ENCODE measurements around the gene FUS.
"Not testable (repeated sequence)": the region's sequence is repeated elsewhere in the genome, so short reads cannot be mapped to it uniquely, and the experiment has no call there.

Gene FUS

DNA sequence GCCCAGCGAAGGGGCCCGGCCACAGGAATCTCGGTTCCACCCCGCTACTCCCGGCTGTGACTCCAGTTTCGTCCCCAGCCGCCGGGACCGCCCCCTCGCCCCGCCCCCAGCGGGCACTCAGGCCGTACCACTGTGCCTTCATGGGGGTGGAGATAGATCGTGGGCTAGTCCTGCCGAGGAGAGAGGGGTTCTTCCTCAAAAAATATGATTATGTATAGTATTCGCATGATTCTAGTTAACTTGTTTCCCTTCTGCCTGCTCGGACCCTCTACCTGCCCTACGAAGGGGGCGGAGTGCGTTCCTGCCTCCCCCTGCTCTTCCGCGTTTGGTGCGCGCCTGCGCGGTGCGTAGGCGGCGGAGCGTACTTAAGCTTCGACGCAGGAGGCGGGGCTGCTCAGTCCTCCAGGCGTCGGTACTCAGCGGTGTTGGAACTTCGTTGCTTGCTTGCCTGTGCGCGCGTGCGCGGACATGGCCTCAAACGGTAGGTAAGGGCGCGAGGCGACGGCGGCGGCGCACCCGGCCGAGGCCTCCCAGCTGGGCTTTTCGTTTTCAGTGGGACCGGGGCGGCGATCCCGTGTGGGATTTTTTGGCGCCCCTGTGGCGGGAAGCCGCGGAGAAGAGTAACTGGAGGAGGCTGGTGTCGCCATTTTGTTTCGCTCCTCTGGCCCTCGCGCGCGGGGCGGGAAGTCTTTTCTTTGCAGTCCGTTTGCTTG, at the start of gene FUS:
Gene FUS, plus strand, starts transcription at position 393 of the 713 bp plus-strand sequence. Its CDS starts 76 bp downstream, at position 469.
- DNase-seq: peak; percentile 87

DNA sequence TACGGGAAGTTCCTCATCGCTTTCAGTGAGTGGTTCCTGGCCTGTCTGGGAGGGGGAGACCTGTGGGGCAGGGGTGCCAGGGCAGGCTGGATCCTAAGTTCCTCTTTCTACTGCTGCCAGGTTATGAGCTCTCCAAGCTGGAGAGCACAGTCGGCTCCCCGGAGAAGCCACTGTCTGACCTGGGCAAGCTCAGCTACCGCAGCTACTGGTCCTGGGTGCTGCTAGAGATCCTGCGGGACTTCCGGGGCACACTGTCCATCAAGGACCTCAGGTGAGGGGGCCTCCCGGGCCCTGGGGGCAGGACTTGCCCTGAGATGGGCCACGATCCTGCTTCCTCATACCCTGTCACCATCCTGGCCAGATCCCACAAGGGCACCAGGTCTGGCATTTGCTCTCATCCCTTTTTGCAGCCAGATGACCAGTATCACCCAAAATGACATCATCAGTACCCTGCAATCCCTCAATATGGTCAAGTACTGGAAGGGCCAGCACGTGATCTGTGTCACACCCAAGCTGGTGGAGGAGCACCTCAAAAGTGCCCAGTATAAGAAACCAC, 49.5 kb upstream of the FUS start:
- DNase-seq: no peak

DNA sequence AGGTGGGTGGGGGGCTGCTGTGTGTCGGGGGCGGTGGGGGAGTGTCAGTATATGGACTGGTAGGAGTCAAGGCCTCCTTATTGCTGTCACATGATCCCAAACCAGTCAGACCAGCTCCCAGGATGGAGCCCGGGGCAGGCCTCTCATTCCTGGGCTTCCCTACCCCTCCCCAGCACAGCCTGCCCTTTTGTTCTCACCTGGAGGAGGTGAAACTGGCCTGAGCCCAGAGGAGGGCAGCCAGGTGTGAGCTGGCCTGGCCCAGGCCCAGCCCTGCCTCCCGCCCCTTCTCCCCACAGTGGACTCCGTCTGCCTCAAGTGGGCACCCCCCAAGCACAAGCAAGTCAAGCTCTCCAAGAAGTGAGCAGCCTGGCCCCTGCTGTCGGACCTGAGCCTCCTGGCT, 49.0 kb upstream of the FUS start:
- no peak for DNase-seq

DNA sequence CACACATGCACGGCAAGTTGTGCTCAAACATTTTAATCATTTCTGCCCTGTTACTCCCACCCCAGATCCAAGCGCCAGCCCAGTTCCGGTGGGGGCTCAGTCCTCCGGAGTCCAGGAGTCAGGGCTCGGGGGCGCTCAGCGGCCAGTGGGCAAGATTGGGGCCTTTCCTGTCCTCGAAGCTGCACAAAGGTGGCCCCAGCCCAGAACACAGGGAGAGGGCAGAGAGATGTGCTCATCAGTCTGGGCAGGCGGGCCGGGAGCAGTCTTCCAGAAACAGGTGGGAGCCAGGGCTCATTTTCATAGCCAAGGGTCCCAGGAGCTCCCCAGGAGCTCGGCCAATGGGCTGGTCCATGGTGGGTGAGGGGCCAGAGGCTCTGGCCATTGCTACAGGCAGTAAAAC, 48.5 kb upstream of the FUS start:
- no peak for DNase-seq

DNA sequence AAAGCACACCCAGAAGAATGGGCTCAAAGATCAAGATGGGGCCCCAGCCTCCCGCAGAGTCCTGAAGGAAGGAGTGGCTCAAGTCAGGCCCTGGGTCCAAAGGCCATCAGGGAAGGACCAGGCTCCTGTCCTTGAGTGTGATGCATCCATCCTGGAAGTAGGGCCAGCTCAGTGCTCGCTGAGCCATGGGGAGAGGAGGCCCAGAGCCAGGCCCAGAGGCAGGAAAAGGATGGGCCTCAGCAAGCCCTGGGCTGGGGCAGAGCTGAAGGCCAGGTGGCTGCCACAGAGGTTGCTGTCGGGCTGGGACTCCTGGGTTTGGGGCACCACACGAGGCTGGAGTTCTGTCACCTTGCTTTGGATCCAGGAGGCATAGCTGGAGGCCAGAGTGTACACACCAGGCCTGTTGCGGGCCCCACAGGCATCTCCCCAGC, 48.1 kb upstream of the FUS start:
- DNase-seq: no peak

DNA sequence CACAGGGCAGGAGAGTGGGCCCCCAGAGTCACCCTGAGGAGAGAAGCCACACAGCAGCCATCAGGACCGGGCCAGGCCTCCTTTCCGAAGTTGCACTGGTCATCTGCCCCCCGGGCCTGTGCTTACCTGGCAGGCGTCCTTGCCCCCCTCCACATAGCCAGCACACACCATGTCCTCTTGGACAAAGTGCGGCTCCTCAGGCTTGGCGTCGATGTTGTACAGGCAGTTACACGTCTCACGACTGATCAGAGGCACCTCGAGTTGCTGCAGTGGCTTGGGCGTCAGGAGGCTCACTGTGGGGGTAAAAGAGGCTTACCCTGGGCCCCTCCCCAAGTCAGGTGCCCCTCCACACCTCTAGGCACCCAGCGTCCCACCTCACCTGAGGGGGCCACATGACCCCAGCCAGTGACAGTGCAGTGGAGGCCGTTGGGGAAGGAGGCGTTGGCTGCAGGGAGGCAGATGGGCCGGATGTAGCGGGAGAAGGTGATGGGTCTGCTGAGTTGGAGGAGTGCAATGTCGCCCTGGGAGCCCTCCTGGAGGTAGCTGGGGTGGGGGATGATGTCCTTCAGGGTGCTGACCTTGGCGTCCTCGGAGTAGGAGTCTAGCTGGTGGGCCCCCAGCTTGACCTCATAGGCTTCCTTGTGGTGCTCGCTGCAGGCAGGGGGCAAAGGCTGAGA, 47.5 kb upstream of the FUS start:
- no peak for DNase-seq

DNA sequence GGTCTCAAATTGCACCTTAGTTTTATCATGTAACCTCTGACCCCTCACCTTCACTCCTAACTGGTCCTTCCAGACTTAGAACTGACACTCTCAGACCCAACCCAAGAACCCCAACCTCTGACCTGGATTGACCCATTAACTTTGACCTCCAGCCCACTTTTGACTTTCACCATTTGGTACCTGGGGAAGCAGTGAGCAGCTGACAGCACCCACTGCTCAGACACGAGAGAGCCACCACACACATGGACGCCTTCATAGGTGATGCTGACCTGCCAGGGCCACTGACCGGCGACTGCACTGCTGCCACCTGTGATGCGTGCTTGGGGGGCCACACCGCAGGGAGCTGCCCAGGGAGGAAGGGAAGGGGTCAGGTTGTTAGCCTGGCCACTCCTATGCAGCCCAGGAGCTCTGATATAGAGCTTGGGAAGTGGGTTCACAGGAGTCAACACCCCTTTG, 46.9 kb upstream of the FUS start:
- no peak for DNase-seq

DNA sequence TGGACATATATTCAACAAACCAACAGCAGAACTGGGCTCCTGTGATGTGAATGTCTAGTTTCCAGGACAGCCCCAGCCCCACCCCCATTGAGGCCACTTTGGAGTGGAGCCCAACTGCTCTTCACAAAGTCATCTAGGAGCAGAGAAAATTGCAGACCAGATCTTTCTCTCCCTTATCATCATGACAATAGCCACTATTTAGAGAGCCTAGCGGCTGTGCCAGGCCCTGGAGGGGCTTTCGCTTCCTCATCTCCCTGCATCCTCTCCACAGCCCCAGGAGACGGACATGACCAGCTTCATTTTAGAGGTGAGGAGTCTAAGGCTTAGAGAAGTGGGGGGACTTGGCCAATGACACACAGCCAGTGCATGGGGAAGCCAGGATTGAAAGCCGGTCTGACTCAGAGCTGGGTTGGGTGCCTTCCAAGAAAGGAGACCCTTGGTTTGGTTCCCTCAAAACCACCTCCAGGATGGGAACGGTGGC, 45.8 kb upstream of the FUS start:
- no peak for DNase-seq

DNA sequence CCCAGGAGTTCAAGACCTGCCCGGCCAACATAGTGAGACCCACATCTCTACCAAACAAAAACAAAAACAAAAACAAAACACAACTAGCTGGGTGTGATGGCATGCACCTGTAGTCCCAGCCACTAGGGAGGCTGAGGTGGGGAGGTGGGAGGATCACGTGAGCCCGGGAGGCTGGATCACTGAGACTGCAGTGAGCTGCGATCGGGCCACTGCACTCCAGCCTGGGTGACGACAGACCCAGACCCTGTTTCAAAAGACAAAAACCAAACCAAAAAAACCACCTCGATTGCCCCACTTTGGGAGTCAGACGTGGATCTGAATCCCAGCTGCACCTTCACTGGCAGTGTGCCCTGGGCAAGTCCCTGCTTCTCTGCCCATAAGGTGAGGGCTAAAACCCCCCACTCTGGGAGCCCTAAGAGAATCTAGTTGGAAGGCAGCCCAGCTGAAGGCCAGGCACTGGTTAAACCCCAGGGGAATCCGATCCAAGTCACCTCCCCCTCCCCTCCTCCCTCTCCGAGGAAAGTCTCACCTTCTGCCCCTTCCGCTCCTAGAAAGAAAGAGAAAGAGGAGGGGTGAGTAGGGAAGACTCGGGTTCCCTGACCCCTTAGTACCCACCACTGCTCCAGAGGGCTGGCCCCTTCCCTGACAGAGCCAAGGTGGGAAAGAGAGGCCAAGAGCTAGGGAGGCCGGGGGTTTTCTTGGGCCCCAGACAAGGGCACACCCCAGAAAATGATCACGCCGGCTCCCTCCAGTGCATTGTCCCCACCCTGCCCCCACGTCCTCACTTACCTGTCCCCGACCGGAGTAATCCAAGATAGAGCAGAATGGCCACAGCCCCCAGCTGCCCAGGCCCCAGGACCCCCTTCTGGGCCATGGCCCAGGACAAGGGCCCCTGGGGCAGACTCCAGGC, 45.1 kb upstream of the FUS start:
- DNase-seq: no peak

DNA sequence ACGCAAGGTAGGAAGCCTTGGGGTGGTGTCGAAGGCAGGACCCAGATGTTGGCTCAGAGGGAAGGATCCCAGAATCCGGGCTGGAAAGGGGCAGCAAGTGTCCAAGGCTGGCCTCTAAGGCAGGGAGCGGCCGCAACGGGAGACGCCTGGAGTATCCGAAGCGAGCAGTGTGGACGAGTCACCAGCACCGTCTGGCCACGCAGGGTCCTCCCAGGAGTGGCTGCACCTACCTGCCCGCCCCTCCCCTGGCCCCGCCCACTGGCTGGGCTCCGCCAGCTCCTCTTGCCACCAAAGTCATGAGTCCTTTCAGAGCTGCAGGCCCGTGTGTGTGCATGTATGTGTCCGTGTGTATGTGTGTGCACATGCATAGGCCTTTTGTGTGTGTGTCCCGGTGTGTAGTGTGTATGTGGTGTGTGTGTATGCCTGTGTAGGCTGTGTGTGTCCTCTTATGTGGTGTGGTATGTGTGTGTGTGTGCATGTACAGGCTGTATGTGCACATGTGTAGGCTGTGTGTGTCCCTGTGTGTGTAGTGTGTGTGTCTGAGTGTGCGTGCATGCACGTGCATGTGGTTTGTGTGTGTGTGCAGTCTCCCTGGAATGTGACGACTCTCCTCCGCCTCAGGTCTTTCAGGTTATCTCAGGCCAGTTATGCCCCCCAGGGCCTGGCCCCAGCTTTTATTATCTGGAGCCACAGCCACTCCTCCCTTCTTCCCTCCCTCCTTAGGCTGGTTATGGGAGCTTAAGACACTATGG, 44.2 kb upstream of the FUS start, which contains the start of gene PRSS8:
Gene PRSS8, minus strand, starts transcription at position 193 of the 752 bp plus-strand sequence. CDS start 229 bp downstream, outside the sequence.
- DNase-seq: no peak

DNA sequence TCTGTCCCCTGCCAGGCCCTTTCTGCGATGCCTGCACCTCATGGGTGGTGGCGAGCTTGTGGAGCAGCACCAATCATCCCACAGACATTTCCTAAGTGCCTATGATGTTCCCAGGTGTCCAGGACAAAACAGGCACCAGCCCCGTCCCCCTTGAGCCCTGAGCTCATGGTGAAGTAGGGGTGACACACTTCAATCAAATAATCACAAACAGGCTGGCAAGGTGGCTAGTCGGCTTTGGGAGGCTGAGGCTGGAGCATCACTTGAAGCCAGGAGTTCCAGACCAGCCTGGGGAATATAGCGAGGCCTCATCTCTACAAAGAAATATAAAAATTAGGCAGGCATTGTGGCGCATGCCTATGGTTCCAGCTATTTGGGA, 43.7 kb upstream of the FUS start:
- no peak for DNase-seq

DNA sequence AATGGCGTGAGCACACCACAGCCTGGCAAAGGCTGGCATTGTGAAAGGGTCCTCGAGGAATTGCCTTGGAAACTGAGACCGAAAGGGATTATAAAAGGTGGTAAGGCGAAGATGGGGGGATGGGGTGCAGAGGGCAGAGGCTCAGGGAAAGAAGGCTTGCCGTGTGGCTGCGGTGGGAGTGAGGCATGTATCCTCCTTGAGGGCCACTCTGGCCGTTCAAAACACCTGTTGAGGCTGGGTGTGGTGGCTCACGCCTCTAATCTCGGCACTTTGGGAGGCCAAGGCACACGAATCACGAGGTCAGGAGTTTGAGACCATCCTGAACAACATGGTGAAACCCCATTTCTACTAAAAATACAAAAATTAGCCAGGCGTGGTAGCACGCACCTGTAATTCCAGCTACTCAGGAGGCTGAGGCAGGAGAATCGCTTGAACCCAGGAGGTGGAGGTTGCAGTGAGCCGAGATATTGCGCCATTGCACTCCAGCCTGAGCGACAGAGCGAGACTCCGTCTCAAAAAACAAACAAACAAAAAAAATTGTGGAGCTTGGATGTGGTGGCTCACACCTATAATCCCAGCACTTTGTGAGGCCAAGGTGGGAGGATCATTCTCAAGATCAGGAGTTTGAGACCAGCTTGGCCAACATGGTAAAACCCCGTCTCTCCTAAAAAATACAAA, 43.0 kb upstream of the FUS start:
- not testable (repeated sequence) for DNase-seq

DNA sequence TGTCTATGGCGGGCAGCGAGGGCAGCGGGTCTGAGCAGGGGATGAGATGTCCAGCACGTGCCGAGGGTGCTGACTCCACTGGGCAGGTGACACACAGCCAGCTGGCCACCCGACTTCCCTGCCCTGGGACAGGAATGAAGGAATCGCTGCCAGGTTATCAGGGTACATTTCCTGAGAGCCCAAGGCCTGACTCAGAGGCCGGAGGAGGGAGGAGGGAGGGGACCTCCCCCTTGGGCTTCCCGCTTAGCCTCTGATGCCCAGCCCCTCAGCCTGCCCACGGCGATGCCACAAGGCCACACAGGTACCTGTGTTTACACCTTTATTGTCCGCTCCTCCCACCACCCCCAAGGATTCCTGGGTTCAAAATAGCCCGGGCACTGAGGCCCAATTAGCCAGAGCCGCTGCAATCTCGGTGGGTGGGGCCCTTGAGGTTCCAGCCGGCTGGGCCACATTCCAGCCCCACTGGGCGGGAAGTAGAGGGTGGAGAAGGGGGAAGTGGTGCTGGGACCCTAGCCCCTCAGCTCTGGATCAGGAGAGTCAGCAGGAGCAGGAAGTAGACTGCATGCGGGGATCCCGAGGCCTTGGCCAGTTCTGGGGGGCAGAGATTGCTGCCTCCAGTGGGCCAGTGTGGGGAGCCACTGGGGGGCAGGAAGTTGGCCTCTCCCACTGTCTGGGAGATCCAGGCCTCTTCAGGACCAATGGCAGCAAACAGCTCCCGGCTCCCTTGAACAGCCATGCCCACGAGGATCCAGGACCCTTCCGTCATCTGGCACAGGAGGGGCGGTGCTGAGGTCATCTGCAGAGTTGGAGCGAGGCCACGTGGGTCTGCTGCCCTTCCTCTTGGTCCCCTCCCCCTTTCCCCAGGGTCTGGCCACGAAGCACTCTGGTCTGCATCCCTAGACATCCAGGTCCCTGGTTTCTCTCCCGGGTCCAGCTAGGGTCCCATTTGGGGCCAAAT, 41.0 kb upstream of the FUS start:
- no peak for DNase-seq

DNA sequence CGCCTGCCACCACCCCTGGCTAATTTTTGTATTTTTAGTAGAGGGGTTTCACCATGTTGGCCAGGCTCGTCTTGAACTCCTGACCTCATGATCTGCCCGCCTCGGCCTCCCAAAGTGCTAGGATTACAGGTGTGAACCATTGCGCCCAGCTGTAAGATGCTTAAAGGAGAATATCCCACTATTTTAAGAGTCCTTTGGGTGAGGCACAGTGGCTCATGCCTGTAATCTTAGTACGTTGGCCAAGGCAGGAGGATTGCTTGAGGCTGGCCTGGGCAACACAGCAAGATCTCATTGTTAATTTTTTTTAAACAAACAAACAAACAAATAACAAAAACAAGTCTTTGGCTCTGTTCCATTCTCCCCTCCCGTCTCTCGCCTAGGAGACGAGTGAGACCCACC, 38.9 kb upstream of the FUS start:
- not testable (repeated sequence) for DNase-seq

DNA sequence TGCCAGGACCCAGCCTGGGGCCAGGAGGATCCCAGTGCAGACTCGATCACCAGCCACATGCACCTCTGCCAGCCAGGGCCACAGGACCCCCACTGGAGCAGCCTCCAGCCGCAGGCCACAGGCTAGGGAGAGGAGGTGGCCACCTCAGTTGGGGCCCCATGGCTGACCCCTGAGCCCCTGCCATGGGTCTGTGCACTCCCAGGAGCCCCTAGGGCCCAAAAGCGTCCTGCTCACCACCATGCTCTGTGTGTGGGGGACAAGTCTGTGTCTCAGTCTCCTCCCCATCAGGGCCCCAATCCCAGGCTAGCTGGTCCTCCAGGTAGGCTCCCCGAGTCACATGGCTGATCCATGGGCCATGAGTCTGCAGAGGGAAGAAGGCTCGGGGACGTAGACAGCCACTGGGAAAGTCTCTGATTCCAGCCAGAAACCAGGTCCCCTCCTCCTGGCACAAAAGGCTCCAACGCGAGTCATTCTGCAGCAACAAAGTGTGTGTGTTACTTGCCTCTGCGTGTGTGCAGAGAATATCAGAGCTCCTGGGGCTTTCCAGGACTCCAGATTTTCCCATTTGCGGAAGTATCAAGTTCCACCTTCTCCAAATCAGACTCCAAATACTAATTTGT, 38.3 kb upstream of the FUS start:
- DNase-seq: no peak

DNA sequence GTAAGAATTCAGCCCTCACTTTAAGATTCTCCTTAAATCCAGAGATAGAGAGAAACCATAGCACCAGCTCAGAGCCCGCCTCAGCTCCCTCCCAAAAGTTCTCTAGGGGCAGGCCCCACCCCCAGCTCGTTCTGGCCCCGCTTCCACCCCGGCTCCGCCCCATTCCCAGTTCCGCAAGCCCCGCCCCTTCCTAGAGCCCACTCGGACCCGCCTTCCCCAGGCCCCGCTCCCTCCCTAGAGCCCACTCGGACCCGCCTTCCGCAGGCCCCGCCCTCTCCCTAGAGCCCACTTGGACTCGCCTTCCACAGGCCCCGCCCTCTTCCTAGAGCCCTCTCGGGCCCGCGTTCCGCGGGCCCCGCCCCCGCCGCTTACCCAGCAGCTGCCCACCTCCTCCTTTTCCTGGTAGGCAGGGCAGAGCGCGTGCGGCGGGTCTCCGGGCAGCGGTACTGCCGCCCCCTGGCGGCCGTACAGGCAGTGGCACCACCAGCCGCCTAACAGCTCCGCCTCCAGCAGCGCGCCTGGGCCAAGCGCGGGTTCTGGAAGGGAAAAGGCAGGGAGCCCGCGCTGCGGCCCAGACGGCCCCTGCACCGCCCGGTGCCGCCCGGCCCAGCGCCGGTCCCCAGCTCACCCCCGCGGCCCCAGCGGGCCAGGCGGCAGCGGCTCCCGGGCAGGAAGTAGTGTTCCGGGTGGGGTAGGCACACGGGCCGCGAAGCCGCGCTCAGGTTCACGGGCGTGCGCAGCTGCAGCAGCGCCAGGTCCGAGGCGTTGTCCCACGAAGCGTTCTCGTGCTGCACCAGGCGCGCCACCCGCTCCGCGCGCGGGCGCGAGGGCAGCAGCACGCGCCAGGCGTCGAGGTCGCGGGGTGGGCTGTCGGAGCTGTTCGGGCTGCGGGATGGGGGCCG, 37.6 kb upstream of the FUS start:
- DNase-seq: peak; percentile 98

DNA sequence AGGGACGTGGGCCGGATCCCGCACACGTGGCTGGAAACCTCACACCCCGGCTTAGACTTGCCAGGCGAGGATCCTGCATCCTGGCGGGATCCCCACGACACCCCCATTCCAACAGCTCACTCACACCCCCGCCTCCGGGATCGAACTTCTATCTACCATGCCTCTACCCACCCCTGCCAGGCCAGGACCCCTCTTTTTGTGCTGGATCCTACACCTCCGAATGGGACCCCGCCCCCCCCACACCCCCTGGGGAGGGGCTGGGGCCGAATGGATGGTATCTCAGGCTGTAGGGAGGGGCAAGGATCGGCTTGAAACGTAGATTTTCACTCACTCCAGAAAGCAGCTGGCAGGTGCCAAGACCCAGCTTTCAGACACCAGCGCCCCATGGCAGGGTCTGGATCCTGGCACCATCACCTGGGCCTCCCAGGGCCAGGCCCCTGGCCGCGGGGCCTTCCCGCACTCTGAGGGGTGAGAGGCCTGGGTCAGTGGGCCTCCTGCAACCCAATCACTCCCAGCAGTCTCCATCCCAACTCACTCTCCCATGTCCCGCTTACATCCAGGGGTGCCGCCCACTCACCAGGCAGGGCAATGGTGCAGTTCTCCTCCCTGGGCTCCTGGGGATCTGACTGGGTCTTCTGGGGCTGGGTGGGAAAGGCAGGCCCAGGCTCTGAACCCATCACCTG, 36.8 kb upstream of the FUS start:
- DNase-seq: no peak

DNA sequence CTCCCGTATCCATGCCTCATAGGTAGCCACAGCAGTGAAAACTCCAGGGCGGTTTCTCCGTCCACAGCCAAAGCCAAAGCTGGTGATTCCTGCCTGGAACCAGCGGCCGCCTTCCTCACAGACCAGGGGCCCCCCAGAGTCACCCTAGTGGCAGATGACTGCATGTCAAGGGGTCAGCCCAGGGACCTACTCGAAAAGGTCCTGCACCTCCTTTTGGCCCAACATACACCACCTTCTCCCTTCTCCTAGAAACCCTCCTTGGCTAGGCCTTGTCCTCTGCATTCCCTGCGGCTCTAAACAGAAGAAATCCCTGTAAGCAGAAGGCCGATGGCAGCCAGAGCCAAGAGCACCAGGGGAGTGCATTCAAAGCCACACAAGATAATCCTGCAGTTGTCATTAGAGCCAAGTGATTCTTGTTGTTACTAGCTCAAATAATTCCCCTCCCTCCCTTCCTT, 36.2 kb upstream of the FUS start:
- DNase-seq: no peak
